AG04449 (cell line): ENCODE measurements around the gene OR4D11.

ENCODE experiments used
- CTCF ChIA-PET: fragments of 350-600 bp; formaldehyde crosslinking; extraction: SDS; loops from one replicate; lab custom pipeline; 2021; ENCODE audit warnings: antibody characterized with exemption; lab: Yijun Ruan, JAX
- POLR2A ChIA-PET: fragments of 400-600, 350-600 bp; formaldehyde crosslinking; extraction: SDS; loops from one replicate; lab custom pipeline; 2020; ENCODE audit warnings: antibody characterized with exemption, inconsistent platforms; lab: Yijun Ruan, JAX
- DNase-seq: peaks from one replicate; pipeline ENCODE4 v3.0.0-alpha.2; 2010; ENCODE audit warnings: low read depth, low spot score
- H3K4me3 ChIP-seq: 2 replicates; pipeline ENCODE4 v1.5.1; 2011; ENCODE audit warnings: low read depth, mild to moderate bottlenecking, control low read depth, low read length
- TF ChIP-seq, protein P1 (sequence below): IDR thresholded peaks from one replicate; pipeline ENCODE4 v1.5.1; 2011; ENCODE audit warnings: mild to moderate bottlenecking, moderate library complexity, low read length, control low read depth, inconsistent platforms; ENCODE audit not compliant: insufficient read depth; ENCODE audit errors: missing control alignments

Gene OR4D11

DNA sequence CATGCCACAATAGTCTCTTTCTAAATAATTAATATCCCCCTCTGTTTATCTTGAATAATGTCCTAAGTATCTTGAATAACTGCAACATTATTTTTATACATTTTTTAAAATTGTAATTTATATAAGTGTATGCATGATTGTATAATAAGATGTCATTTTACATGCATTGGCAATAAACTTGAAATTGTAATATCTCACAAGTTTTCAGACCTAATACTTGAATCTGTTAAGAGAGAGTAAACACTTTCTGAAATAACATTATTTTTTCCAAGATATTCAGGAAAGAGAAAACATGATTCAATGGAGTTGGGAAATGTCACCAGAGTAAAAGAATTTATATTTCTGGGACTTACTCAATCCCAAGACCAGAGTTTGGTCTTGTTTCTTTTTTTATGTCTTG, at the start of gene OR4D11:
Gene OR4D11, plus strand, starts transcription at position 301 of the 400 bp plus-strand sequence. Its CDS starts 0 bp downstream, at position 301.
- POLR2A ChIA-PET, result no interaction called here
- no peak within 1 kb of the TSS for H3K4me3 ChIP-seq
- TF ChIP-seq, protein P1, sequence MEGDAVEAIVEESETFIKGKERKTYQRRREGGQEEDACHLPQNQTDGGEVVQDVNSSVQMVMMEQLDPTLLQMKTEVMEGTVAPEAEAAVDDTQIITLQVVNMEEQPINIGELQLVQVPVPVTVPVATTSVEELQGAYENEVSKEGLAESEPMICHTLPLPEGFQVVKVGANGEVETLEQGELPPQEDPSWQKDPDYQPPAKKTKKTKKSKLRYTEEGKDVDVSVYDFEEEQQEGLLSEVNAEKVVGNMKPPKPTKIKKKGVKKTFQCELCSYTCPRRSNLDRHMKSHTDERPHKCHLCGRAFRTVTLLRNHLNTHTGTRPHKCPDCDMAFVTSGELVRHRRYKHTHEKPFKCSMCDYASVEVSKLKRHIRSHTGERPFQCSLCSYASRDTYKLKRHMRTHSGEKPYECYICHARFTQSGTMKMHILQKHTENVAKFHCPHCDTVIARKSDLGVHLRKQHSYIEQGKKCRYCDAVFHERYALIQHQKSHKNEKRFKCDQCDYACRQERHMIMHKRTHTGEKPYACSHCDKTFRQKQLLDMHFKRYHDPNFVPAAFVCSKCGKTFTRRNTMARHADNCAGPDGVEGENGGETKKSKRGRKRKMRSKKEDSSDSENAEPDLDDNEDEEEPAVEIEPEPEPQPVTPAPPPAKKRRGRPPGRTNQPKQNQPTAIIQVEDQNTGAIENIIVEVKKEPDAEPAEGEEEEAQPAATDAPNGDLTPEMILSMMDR, result no peak
- no peak for DNase-seq
- CTCF ChIA-PET, result no interaction called here

DNA sequence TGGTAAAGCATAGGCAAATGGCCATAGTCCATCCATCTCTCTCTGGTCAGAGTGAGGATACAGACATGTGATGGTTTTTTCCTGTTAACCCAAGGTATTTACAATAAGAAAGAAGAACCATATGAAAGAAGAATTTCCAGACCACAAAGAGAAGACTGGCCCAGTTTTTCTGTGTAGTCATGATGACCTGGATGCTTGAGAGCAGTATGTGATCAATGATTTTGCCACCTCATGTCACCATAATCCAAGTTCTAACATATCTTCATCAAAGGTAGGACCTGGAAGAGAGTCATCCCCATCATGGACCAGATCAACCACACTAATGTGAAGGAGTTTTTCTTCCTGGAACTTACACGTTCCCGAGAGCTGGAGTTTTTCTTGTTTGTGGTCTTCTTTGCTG, 46.7 kb upstream of the OR4D11 start, which contains the start of gene OR4D6:
Gene OR4D6, plus strand, starts transcription at position 301 of the 400 bp plus-strand sequence. Its CDS starts 0 bp downstream, at position 301.
- no peak for DNase-seq
- TF ChIP-seq, protein P1, result no peak
- no peak within 1 kb of the TSS for H3K4me3 ChIP-seq
- ChIA-PET POLR2A (no interaction called here), CTCF (no interaction called here)

DNA sequence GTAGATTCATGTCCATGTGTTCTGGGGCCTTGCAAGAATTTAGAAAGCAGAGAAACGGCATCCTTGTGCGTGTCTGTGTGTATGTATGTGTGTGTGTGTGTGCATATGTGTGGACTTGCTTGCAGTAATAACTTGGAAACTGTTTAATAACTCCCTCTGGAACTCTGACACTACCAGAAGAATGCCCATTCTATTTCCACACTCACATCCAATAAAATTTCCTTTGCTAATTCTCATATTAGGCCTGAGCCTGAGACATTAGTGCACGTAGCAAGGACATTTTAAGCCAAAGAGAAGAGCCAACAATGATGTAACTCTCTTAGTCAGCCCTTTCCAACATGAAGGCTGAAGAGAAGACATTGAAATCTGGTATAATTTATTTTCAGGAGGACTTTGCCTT, 43.5 kb upstream of the OR4D11 start:
- TF ChIP-seq, protein P1, result no peak
- ChIA-PET CTCF (interaction anchor here (1.4 kb wide), 1 partner anchor 30 kb away, joined by 4 read pairs; no protein-coding TSS in a partner anchor), POLR2A (no interaction called here)
- DNase-seq, result no peak
- H3K4me3 ChIP-seq, result no peak overlapping the region

DNA sequence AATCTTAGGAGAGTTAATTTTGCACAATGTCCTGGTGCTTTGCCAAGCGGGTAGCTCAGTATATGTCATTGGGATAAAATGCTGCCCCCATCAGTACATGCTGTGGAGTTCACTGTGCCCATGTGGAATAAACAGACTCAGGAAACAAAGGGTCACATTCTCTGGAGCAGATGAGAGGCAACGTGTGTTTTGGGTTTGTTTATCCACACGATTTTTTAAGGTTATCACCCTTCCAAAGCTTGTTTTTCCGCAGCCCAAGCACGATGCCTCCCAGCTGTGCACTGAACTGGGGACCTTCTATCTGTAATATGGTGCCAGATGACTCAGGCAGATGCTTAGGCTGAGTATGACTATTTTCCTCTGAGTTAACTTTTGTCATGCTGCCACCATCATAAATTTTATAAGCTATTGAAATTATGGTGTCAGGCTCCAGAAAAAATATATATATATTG, 40.2 kb upstream of the OR4D11 start:
- ChIA-PET POLR2A (no interaction called here), CTCF (no interaction called here)
- no peak for DNase-seq
- TF ChIP-seq, protein P1, result no peak
- no peak overlapping the region for H3K4me3 ChIP-seq

DNA sequence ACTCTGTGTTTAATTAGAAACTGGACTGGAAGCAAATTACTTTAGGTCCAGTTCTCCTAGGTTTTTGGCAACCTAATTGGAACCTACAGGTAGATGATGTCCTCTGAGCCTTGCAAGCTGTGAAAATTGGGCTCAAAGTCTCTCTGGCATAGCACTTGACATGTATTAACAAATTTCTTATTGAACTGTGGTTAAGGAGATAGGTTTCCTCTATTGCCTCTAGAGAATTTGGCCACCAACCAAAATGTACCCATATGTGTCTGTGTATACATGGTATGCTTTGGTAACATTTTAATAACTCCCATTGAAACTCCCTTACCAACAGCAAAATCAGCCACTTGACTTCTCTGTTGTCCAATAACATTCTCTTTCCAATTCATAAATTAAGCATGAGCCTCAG, 30.4 kb upstream of the OR4D11 start, which contains the start of gene OR4D10:
Gene OR4D10, plus strand, starts transcription at position 301 of the 400 bp plus-strand sequence. CDS start 4,115 bp downstream, outside the sequence.
- POLR2A ChIA-PET, result no interaction called here
- H3K4me3 ChIP-seq, result no peak within 1 kb of the TSS
- CTCF ChIA-PET, result no interaction called here
- TF ChIP-seq, protein P1, result no peak
- no peak for DNase-seq

DNA sequence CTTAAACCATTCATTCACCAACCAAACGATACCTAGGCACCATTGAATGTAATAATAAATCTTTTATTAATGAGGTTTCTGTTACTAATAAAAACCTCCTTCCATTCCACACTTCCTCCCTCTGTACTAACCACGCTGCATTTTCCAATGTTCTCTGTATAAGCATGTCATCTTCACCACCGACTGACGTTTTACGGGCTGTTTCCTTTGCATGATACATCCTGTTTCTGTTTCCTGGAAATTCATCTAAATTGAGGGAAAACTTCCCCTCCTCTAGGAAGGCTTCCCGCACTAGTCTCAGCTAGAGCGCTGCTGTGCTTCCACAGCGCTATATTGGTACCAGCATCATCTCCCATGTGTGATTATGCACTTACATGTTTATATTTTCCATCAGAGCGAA, 28.2 kb upstream of the OR4D11 start:
- TF ChIP-seq, protein P1, result no peak
- POLR2A ChIA-PET, result no interaction called here
- DNase-seq, result no peak
- CTCF ChIA-PET, result no interaction called here
- no peak overlapping the region for H3K4me3 ChIP-seq
